GM13976 (cell line): Measurements from ENCODE around the gene CHST15.

Experiments
- DNase-seq: peaks from one replicate; pipeline ENCODE4 v3.0.0; 2012; ENCODE audit warnings: low spot score
- CTCF ChIP-seq: IDR thresholded peaks from 2 replicates; pipeline ENCODE4 v1.5.1; 2012; ENCODE audit warnings: borderline replicate concordance, mild to moderate bottlenecking; ENCODE audit not compliant: insufficient read depth; ENCODE audit errors: extremely low read depth, missing control alignments, control extremely low read depth
- in situ Hi-C: fragments of 300-500 bp; cut with MboI; formaldehyde crosslinking; loops from one replicate; pipeline ENCODE4 v1.12.0; 2022; ENCODE audit warnings: low sequenced_read_pairs, mixed read lengths, inconsistent platforms; ENCODE audit not compliant: unreplicated experiment

CHST15 gene

GRCh38 chr10:124057601-124058000 lies 35.8 kb downstream of the CHST15 start:
- no peak for TF ChIP-seq CTCF
- DNase-seq, result no peak
- in situ Hi-C loops, result no loop called here

GRCh38 chr10:124056337-124056980 lies 36.9 kb downstream of the CHST15 start:
- in situ Hi-C loops, result no loop called here
- no peak for TF ChIP-seq CTCF
- DNase-seq, result no peak

GRCh38 chr10:124053971-124054370 lies 39.4 kb downstream of the CHST15 start:
- no peak for DNase-seq
- no peak for TF ChIP-seq CTCF
- in situ Hi-C loops, result no loop called here

- no peak for DNase-seq
- TF ChIP-seq CTCF, result no peak
- in situ Hi-C loops, result no loop called here
These were observed 40.8 kb downstream of the CHST15 start for GRCh38 chr10:124052561-124052960.

- in situ Hi-C loops, result no loop called here
- DNase-seq, result no peak
- TF ChIP-seq CTCF, result no peak
These were observed 43.1 kb downstream of the CHST15 start for GRCh38 chr10:124050021-124051015.

GRCh38 chr10:124049484-124049883 lies 43.9 kb downstream of the CHST15 start:
- TF ChIP-seq CTCF, result no peak
- DNase-seq, result no peak
- in situ Hi-C loops, result no loop called here
